ENCODE results near the gene SAMD4A.

The SAMD4A gene

GRCh38 chr14:54817506-54817905 is 250.6 kb downstream of the SAMD4A start:
- no peaks in the 10 kb centered on the region for H3K36me3 ChIP-seq (ENCODE audit: control insufficient read depth, insufficient read depth, low read length)
- no peak for DNase-seq (ENCODE audit: extremely low read depth, insufficient read length)
- TF ChIP-seq CTCF (IDR thresholded peaks at IDR 0.05; ENCODE audit: insufficient read depth, low read length, poor library complexity, severe bottlenecking) = no peak

GRCh38 chr14:54818201-54819133 is 251.5 kb downstream of the SAMD4A start:
- Histone ChIP-seq H3K27me3 (replicated peaks; ENCODE audit: control insufficient read depth, insufficient read depth, low read length) (no peaks in the 10 kb centered on the region), H3K4me3 (replicated peaks; ENCODE audit: low read depth, low read length) (no peak overlapping the region), H3K36me3 (ENCODE audit: control insufficient read depth, insufficient read depth, low read length) (no peaks in the 10 kb centered on the region)
- TF ChIP-seq CTCF (IDR thresholded peaks at IDR 0.05; ENCODE audit: insufficient read depth, low read length, poor library complexity, severe bottlenecking) = no peak
- no peak for DNase-seq (ENCODE audit: extremely low read depth, insufficient read length)

More at GRCh38 chr14:54817506-54817905, 250.6 kb downstream of the SAMD4A start:
- Histone ChIP-seq H3K27me3 (replicated peaks; ENCODE audit: control insufficient read depth, insufficient read depth, low read length) (no peaks in the 10 kb centered on the region), H3K4me3 (replicated peaks; ENCODE audit: low read depth, low read length) (no peak overlapping the region)

- Histone ChIP-seq H3K4me3 (replicated peaks; ENCODE audit: low read depth, low read length) (no peak overlapping the region), H3K36me3 (ENCODE audit: control insufficient read depth, insufficient read depth, low read length) (no peaks in the 10 kb centered on the region), H3K27me3 (replicated peaks; ENCODE audit: control insufficient read depth, insufficient read depth, low read length) (no peaks in the 10 kb centered on the region)
- DNase-seq (ENCODE audit: extremely low read depth, insufficient read length) = no peak
- TF ChIP-seq CTCF (IDR thresholded peaks at IDR 0.05; ENCODE audit: insufficient read depth, low read length, poor library complexity, severe bottlenecking) = no peak
Observed at GRCh38 chr14:54822685-54823084, 255.8 kb downstream of the SAMD4A start.

GRCh38 chr14:54823757-54824549 is 257.0 kb downstream of the SAMD4A start:
- no peak for DNase-seq (ENCODE audit: extremely low read depth, insufficient read length)
- Histone ChIP-seq H3K36me3 (ENCODE audit: control insufficient read depth, insufficient read depth, low read length) (no peaks in the 10 kb centered on the region), H3K4me3 (replicated peaks; ENCODE audit: low read depth, low read length) (no peak overlapping the region), H3K27me3 (replicated peaks; ENCODE audit: control insufficient read depth, insufficient read depth, low read length) (no peaks in the 10 kb centered on the region)
- TF ChIP-seq CTCF (IDR thresholded peaks at IDR 0.05; ENCODE audit: insufficient read depth, low read length, poor library complexity, severe bottlenecking) = no peak

- Histone ChIP-seq H3K36me3 (ENCODE audit: control insufficient read depth, insufficient read depth, low read length) (no peaks in the 10 kb centered on the region), H3K27me3 (replicated peaks; ENCODE audit: control insufficient read depth, insufficient read depth, low read length) (no peaks in the 10 kb centered on the region), H3K4me3 (replicated peaks; ENCODE audit: low read depth, low read length) (no peak overlapping the region)
- TF ChIP-seq CTCF (IDR thresholded peaks at IDR 0.05; ENCODE audit: insufficient read depth, low read length, poor library complexity, severe bottlenecking) = no peak
- DNase-seq (ENCODE audit: extremely low read depth, insufficient read length) = no peak
Observed at GRCh38 chr14:54828037-54828436, 261.1 kb downstream of the SAMD4A start.

All from GM06990 (cell line).